HEK293 (cell line): ENCODE results near the gene TPSG1.

Source experiments
- CTCF ChIA-PET: fragments of 350-600 bp; formaldehyde crosslinking; extraction: SDS; loops from one replicate; lab custom pipeline; 2021; ENCODE audit warnings: antibody characterized with exemption; lab: Yijun Ruan, JAX
- POLR2A ChIA-PET: fragments of 300-600 bp; formaldehyde crosslinking; extraction: SDS; loops from one replicate; lab custom pipeline; 2020; ENCODE audit warnings: antibody characterized with exemption, inconsistent platforms; lab: Yijun Ruan, JAX
- H3K27ac ChIP-seq: fragments of 200-500 bp; sonication (Bioruptor generic); 2 replicates; pipeline ENCODE4 v1.5.1; 2014; ENCODE audit warnings: low read depth, low read length, control low read depth, inconsistent platforms; ENCODE audit errors: extremely low read depth
- H3K36me3 ChIP-seq, 2 experiments: fragments of 200-500 bp in 1 of 2; sonication (Bioruptor generic) in 1 of 2; 1 replicate in 1 of 2; 2 replicates in 1 of 2; pipeline ENCODE4 v1.5.1; 2014 to 2017; ENCODE audit warnings: inconsistent platforms in 2 of 2, low read length in 2 of 2; ENCODE audit not compliant: control insufficient read depth in 2 of 2, insufficient read depth in 1 of 2
- H3K4me1 ChIP-seq: fragments of 200-500 bp; sonication (Bioruptor generic); 2 replicates; pipeline ENCODE4 v1.5.1; 2014; ENCODE audit warnings: mild to moderate bottlenecking, low read length, inconsistent platforms; ENCODE audit not compliant: control insufficient read depth, insufficient read depth
- H3K4me3 ChIP-seq: 2 replicates; pipeline ENCODE4 v1.5.1; 2011; ENCODE audit warnings: low read depth, mild to moderate bottlenecking, control low read depth, low read length, moderate library complexity
- H3K9me3 ChIP-seq: fragments of 200-500 bp; sonication (Bioruptor generic); 2 replicates; pipeline ENCODE4 v1.5.1; 2014; ENCODE audit warnings: low read depth, low read length, inconsistent platforms; ENCODE audit not compliant: control insufficient read depth, insufficient read depth
- KLF1 ChIP-seq: fragments of 450-650 bp; formaldehyde crosslinking; IDR thresholded peaks from 2 replicates; pipeline ENCODE4 v1.5.1; 2016; ENCODE audit warnings: missing biosample characterization, missing genetic modification characterization
- TSHZ1 ChIP-seq: fragments of 450-650 bp; formaldehyde crosslinking; IDR thresholded peaks from 2 replicates; pipeline ENCODE4 v1.5.1; 2016; ENCODE audit warnings: missing biosample characterization, missing genetic modification characterization, borderline replicate concordance
- ZBTB1 ChIP-seq: fragments of 450-650 bp; formaldehyde crosslinking; IDR thresholded peaks from 2 replicates; pipeline ENCODE4 v1.5.1; 2016; ENCODE audit warnings: missing biosample characterization, missing genetic modification characterization
- ZIC2 ChIP-seq: fragments of 450-650 bp; formaldehyde crosslinking; IDR thresholded peaks from 2 replicates; pipeline ENCODE4 v1.5.1; 2016; ENCODE audit warnings: missing biosample characterization, missing genetic modification characterization
- ZNF112 ChIP-seq: fragments of 450-650 bp; formaldehyde crosslinking; IDR thresholded peaks from 2 replicates; pipeline ENCODE4 v1.5.0; 2017; ENCODE audit warnings: missing biosample characterization, missing genetic modification characterization
- ZNF202 ChIP-seq: fragments of 450-650 bp; formaldehyde crosslinking; IDR thresholded peaks from 2 replicates; pipeline ENCODE4 v1.5.1; 2016; ENCODE audit warnings: missing biosample characterization, missing genetic modification characterization, borderline replicate concordance
- ZNF600 ChIP-seq: fragments of 450-650 bp; formaldehyde crosslinking; IDR thresholded peaks from 2 replicates; pipeline ENCODE4 v1.5.1; 2016; ENCODE audit warnings: missing biosample characterization, missing genetic modification characterization
- ZNF692 ChIP-seq: fragments of 450-650 bp; formaldehyde crosslinking; IDR thresholded peaks from 2 replicates; pipeline ENCODE4 v1.5.1; 2016; ENCODE audit warnings: missing biosample characterization, missing genetic modification characterization
- ZNF792 ChIP-seq: fragments of 450-650 bp; formaldehyde crosslinking; IDR thresholded peaks from 2 replicates; pipeline ENCODE4 v1.5.1; 2016; ENCODE audit warnings: missing biosample characterization, missing genetic modification characterization

TPSG1 gene

DNA sequence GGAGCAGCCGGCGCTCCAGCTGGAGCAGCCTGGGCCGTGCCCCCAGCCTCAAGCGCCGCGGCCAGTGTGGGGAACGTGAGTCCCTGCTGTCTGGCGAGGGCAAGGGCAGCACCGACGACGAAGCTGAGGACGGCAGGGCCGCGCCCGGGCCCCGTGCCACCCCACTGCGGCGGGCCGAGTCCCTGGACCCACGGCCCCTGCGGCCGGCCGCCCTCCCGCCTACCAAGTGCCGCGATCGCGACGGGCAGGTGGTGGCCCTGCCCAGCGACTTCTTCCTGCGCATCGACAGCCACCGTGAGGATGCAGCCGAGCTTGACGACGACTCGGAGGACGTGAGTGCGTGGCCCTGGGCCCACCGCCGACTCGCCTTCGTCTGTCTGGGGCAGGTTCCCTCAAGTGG, 16.0 kb downstream of the TPSG1 start:
- POLR2A ChIA-PET: no interaction called here
- CTCF ChIA-PET: interaction anchor here (0.6 kb wide), 1 partner anchor 77 kb away, joined by 3 read pairs; no protein-coding TSS in a partner anchor
- TF ChIP-seq ZNF202 (no peak), ZNF692 (no peak)
- Histone ChIP-seq H3K4me3 (no peak overlapping the region), H3K4me1 (no peaks in the 10 kb centered on the region), H3K27ac (no peak overlapping the region), H3K9me3 (no peaks in the 10 kb centered on the region), H3K36me3 (peaks cover 0 to 15% of the 10 kb centered on the region in 2 experiments; a peak in 1 of 3 replicates)

GRCh38 chr16:1208239-1208830, 16.7 kb downstream of the TPSG1 start:
- Histone ChIP-seq H3K27ac (no peak overlapping the region), H3K4me3 (no peak overlapping the region), H3K4me1 (no peaks in the 10 kb centered on the region), H3K36me3 (peaks cover 0 to 15% of the 10 kb centered on the region in 2 experiments; a peak in 1 of 3 replicates), H3K9me3 (no peaks in the 10 kb centered on the region)
- POLR2A ChIA-PET: no interaction called here
- CTCF ChIA-PET: no interaction called here
- TF ChIP-seq ZNF792 (tag by site-specific recombination) (no peak), ZNF600 (tag by site-specific recombination) (peak; percentile 63; the same call in 1 of the 2 replicates)

DNA sequence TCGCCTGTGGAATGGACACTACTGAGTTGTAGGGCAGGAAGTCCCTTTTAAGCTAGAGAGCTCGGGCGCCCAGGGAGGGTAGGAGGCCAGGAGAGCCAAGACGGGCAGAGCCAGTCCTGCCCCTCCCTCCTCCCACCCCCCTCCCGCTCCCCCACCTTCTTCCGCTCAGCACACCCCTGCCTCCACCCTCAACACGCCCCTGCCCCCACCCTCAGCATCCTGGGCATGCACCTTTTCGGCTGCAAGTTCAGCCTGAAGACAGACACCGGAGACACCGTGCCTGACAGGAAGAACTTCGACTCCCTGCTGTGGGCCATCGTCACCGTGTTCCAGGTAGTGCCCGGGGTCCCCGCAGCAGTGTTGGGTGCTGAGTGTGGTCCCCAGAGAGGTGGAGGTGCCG, 18.3 kb downstream of the TPSG1 start:
- Histone ChIP-seq H3K9me3 (no peaks in the 10 kb centered on the region), H3K4me3 (no peak overlapping the region), H3K36me3 (peaks cover 0 to 13% of the 10 kb centered on the region in 2 experiments; a peak in 1 of 3 replicates), H3K4me1 (no peaks in the 10 kb centered on the region), H3K27ac (no peak overlapping the region)
- ChIA-PET POLR2A (no interaction called here), CTCF (no interaction called here)
- peak; percentile 77 for TF ChIP-seq KLF1 (tag by site-specific recombination)
- TF ChIP-seq TSHZ1 (tag by site-specific recombination): no peak

GRCh38 chr16:1206326-1206725, 18.7 kb downstream of the TPSG1 start:
- ChIA-PET CTCF (interaction anchor here (0.6 to 1.1 kb wide), 2 partner anchors 10 to 513 kb away, joined by 3 to 4 read pairs; no protein-coding TSS in a partner anchor), POLR2A (no interaction called here)
- no peak overlapping the region for H3K27ac ChIP-seq
- no peaks in the 10 kb centered on the region for H3K9me3 ChIP-seq
- TF ChIP-seq ZIC2 (tag by site-specific recombination): peak; percentile 50
- TF ChIP-seq ZBTB1: no peak
- H3K4me1 ChIP-seq: no peaks in the 10 kb centered on the region
- H3K36me3 ChIP-seq: peaks cover 0 to 12% of the 10 kb centered on the region in 2 experiments; a peak in 1 of 3 replicates
- no peak overlapping the region for H3K4me3 ChIP-seq

DNA sequence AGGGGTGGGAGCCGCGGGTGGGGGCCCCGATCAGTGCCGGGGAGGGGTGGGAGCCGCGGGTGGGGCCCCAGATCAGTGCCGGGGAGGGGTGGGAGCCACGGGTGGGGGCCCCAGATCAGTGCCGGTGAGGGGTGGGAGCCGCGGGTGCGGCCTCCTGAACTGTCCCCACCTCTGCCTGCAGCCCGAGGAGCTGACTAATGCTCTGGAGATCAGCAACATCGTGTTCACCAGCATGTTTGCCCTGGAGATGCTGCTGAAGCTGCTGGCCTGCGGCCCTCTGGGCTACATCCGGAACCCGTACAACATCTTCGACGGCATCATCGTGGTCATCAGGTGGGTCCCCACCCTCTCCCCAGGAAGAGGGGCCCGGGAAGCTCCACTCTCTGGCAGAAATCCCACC, 20.1 kb downstream of the TPSG1 start:
- Histone ChIP-seq H3K4me3 (no peak overlapping the region), H3K9me3 (no peaks in the 10 kb centered on the region), H3K27ac (no peak overlapping the region), H3K4me1 (no peaks in the 10 kb centered on the region)
- POLR2A ChIA-PET: no interaction called here
- TF ChIP-seq ZNF112 (no peak), KLF1 (tag by site-specific recombination) (peak; percentile 52)
- TF ChIP-seq, all 188 proteins: peak for 1
- CTCF ChIA-PET: interaction anchor here (1.1 kb wide), 1 partner anchor 9 kb away, joined by 4 read pairs; no protein-coding TSS in a partner anchor
- peaks cover 0 to 10% of the 10 kb centered on the region in 2 experiments; a peak in 1 of 3 replicates for H3K36me3 ChIP-seq
